ENCODE results near the gene CHSY1. TPM values are rescaled to one million over a fixed set of nuclear protein-coding genes. Genes with fewer than 3 reads are reported as not detected.

The CHSY1 gene
- total RNA-seq, 2 donors from 2014 or later: 45.5 to 54.1 TPM

DNA sequence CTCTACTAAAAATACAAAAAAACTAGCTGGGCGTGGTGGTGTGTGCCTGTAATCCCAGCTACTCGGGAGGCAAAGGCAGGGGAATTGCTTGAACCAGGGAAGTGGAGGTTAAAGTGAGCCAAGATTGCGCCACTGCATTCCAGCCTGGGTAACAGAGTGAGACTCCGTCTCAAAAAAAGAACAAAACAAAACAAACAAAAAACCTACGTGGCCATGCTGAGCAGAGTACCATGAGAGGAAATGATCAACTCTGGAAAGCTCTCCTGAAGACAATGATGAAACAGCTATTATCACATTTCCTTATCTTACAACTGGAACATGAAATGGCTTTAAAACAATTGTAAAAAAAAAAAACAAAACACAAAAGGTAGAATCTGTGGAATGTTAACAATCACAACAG is 75.2 kb downstream of the CHSY1 start:
- Mint-ChIP-seq H3K36me3 (peaks cover 28 to 40% of the 10 kb centered on the region in 2 donors), H3K9me3 (no peaks in the 10 kb centered on the region), H3K27ac (no peak overlapping the region)
- DNase-seq (ENCODE audit: low spot score in 2 of 2): no peak
- ATAC-seq: no peak

DNA sequence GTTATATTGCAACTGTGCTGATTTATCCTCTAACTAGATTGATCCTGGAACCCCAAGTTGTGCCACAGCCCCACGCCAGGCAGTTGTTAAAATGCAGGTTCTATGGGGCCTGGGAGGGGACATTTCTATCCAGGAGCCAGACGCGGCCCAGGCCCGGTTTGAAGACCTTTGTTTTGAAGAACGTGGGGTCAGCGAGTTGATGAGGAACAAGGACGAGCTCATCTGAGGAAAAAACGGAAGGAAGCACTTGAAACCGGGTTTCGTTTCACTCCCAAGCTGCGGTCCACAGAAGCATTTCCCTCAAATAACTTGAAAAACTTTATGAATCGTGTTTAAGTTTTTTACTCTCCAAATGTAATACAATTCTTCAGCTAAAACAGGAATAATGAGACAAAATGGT is 76.4 kb downstream of the CHSY1 start:
- Mint-ChIP-seq H3K27ac (peak overlapping the region in 1 of 2 donors; percentile 87), H3K9me3 (no peaks in the 10 kb centered on the region), H3K36me3 (peaks cover 25 to 30% of the 10 kb centered on the region in 2 donors)
- DNase-seq (ENCODE audit: low spot score in 2 of 2) (no peak), ATAC-seq (no peak)

DNA sequence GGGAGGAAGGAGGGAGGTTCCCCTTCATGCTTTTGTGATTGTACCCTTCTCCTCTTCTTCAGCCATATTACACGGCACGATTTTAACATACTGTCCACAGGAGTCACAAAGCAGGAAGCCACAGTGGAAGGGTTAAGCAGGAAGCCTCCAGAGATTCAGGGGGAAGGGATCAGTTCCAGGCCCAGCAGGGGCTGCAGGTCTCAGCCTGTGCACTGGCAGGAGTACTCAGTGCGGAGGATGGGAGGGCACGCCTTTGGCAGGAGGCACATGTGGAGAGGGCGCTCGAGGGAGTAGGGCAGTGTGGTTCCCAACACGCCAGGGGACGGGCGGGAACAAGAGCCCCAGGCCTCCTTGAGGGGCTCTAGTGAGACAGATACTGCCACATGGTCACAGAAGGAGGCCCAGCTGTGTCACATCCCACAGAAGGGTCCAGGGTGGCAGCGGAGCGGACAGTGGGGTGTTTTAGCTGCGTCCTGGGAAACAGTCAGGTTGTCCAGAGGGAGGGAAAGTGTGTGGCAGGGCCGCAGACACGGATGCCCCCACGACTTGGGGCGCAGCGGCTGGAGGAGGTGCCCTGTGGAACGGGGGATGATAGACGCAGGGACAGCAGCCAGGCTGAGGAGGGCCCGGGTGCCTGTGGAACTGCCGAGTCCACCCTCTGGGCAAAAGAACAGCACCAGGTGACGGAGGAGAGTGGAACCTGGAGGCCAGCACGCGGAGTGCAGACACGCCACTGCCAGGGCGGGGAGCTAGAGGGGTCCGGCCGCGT is 77.5 kb downstream of the CHSY1 start:
- Mint-ChIP-seq H3K9me3 (no peaks in the 10 kb centered on the region), H3K27ac (peak overlapping the region; percentile 18 to 93), H3K36me3 (peaks cover 25 to 30% of the 10 kb centered on the region in 2 donors)
- no peak for DNase-seq (ENCODE audit: low spot score in 2 of 2)
- ATAC-seq: no peak

DNA sequence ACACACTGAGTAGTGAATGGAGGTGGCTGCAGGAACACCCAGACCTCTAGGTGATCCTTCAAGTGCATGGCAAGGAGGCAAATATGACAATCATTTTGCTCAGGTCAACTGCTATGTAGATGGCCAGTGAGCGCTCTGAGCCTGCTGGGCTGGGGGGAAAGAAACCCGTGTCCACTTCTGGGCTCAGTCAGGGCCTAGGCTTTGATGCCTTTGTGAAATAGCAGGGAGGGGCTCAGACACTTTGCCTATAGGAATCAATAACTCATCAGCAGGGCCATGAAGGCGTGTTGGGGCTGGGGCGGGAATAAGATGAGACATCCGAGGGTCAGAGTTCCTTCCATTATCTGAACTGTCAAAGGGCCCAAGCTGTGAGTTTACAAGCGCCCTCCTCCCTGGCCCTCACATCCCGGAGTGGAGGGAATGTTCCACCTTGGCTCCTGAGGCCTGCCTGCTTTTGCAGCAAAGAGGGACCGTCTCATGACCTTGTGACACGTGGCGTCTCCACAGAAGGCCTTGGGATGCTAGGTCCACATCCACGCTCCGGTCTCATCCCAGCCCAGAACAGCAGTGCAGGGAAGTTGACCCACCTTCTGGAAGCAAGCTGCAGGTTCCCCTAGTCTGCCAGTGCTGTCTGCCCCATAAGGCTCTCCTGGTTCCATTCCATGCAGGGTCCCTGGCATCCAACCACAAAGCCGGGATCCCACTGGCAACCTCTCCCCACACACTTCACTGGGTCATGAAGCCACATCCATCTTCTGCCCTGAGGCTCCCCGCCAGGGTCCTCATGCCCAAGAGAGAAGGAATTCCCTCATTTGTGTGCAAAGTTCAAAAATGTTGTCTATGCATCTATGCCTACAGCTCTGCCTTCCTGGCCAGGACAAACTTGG is 78.4 kb downstream of the CHSY1 start:
- ATAC-seq: no peak
- H3K36me3 Mint-ChIP-seq: peaks cover 20 to 24% of the 10 kb centered on the region in 2 donors
- H3K27ac Mint-ChIP-seq: peak overlapping the region; percentile 18 to 93

DNA sequence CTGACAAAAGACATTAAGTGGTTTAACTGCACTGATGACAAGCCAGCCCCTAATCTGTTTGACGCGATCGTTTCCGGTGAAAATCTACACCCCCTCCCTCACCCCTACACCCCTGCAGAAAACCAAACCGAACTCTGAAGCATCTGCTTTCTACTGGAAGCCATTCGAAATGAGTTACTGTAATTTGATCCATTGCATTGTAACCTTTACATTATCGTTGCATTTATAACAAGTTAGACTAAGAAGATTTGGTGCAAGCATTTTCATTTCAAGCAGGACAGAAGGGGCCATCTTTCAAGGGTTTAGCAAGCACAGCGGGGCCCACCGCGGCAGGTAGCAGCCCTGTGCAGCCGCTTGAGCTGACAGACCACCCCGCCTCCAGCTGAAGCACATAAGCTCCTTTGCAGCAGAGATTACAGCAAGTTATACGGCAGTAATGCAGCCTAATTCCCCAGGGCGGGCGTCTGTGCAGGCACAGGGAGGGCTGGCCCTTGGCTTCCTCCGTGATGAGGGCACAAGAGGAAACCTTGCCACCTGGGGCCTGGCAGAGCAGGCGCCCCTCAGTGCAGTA is 79.3 kb downstream of the CHSY1 start:
- Mint-ChIP-seq H3K9me3 (no peaks in the 10 kb centered on the region), H3K27ac (peak overlapping the region in 1 of 2 donors; percentile 40), H3K36me3 (peaks cover 11 to 19% of the 10 kb centered on the region in 2 donors)
- DNase-seq (ENCODE audit: low spot score in 2 of 2) (no peak), ATAC-seq (no peak)

More for the DNA sequence above, 78.4 kb downstream of the CHSY1 start:
- no peaks in the 10 kb centered on the region for H3K9me3 Mint-ChIP-seq
- no peak for DNase-seq (ENCODE audit: low spot score in 2 of 2)

DNA sequence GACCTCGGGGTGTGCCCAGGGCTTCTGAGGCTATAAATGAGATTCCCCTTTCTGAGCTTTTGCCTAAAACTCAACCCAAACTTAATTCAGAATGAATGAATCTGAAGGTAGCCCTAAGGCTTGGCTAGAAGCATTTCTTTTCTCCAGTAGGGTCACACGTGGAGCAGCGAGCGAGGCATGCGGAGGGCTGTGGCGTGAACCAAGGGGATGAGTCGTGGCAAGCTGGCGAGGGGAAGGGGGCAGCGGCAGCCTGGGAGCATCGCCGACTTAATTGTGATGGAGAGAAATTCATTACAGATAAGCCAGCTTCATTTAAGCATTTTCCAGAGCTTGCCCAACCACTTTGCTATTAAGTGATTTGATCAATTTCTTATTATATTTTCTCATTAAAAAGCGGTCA is 79.9 kb downstream of the CHSY1 start:
- Mint-ChIP-seq H3K27ac (peak overlapping the region in 1 of 2 donors; percentile 92), H3K9me3 (peaks cover 3 to 4% of the 10 kb centered on the region in 2 donors), H3K36me3 (peaks cover 13 to 21% of the 10 kb centered on the region in 2 donors)
- DNase-seq (ENCODE audit: low spot score in 2 of 2) (no peak), ATAC-seq (no peak)

DNA sequence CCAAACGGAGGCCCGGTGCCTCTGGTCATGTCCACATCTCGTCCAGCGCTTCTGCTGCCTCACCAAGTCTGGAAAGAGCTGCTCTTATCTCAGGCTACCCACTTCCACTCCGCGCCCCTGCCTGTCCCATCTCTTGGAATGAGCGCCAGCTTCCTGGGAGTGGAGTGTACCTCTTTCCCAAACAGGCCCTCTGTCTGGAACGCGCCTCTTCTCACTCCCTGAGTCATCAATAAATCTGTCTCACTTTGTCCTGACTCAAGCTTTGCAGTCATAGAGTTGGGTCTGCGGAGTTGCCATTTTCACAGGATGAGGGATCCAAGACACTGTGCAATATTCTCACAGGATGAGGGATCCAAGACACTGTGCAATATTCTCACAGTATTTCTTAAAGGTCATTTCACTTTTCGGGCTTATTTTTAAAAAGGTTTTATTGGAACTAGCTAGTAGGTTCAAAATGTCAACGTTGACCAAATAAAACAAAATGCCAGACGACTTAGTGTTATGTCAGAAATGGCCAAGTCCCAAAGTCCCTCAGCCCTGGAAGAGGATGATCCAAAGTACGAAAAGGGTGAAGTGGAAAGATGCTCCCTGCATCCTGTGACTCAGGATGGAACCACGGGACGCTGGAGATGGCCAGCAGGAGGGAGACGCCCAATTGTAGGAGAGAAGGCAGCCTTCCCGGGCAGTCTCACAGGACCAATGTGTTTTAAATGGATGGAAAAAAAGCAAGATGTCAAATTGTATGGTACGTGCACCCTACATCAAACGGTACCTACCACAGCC is 81.1 kb downstream of the CHSY1 start:
- H3K27ac Mint-ChIP-seq: no peak overlapping the region
- DNase-seq (ENCODE audit: low spot score in 2 of 2): peak in 1 of 2 donors; percentile 33
- H3K9me3 Mint-ChIP-seq: peaks cover 3 to 15% of the 10 kb centered on the region in 2 donors
- peaks cover 25 to 29% of the 10 kb centered on the region in 2 donors for H3K36me3 Mint-ChIP-seq
- ATAC-seq: no peak

DNA sequence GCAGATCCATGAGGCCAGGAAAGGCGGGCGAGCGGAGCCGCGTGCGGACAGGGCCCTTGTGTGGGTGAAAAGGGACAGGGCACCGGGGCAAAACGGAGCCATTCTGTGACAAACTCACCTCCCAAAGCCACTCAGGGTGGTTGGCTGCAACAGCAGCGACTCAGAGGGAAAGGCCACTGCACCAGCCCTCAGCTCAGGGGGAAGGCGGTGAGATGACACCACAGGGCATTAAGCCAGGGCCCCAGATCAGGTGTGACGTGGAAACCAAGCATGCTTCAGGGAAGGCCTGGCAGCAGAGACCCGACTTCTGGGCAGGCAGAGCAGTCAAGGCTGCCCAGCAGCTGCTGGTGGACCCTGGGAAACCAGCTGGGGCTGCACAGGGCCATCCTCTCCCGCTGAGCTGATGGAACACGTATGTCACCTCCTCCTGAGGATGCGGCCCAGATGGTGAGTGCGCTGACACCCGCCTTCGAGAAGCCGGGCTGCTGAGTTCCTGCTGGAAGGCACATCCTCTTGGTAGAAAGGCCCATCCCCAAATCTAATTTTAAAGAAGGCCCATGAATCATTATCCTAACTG is 82.3 kb downstream of the CHSY1 start:
- DNase-seq (ENCODE audit: low spot score in 2 of 2) (peak in 1 of 2 donors; percentile 53), ATAC-seq (no peak)
- H3K36me3 Mint-ChIP-seq: peaks cover 30 to 40% of the 10 kb centered on the region in 2 donors
- peak overlapping the region; percentile 86 to 98 for H3K27ac Mint-ChIP-seq
- peaks cover 8 to 18% of the 10 kb centered on the region in 2 donors for H3K9me3 Mint-ChIP-seq

DNA sequence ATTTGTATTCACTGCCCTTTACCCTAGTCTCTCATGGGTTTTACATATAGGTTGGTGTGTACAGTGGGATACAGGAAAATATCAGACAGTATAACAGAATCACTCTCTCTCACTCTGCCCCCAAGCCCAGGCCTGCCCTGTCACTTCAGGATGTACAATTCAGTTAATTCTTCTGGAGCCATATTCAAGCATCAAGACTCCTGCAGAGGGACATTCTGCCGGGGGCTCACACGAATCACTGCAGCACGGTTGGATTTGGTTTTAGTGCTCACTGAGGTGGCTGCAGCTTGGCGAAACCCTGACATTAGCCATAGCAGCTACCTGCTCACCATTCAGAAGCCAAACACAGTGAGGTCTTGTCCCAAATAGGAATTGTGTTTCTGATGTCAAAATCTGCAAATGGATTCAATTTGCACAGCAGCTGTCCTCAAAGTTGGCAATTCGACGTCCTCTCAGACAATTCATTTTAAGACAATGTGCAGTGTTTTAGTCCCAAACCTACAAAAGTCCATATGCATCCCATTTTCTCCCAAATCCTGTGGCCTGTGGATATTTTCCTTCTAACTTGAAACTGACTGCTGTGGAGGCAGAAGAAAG is 82.9 kb downstream of the CHSY1 start:
- peaks cover 14 to 24% of the 10 kb centered on the region in 2 donors for H3K9me3 Mint-ChIP-seq
- H3K27ac Mint-ChIP-seq: peak overlapping the region; percentile 86 to 98
- ATAC-seq: no peak
- DNase-seq (ENCODE audit: low spot score in 2 of 2): no peak
- peaks cover 30 to 40% of the 10 kb centered on the region in 2 donors for H3K36me3 Mint-ChIP-seq

DNA sequence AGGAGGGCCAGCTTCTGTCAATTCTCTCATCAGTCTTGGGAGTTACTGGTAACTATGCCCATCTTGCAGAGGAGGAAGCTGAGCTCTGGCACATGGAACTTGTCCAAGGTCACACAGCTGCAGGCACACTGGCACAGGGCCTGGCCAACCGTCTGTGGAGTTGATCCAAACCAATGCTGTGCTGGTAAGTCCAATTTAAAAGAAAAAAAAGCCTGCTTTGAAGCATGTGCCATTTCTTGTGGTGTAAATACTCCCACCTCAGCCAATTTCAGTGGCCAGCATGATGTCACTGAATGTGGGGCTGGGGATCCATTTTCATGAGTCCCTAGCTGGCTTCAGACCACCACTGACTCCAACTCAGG is 83.4 kb downstream of the CHSY1 start:
- Mint-ChIP-seq H3K9me3 (peaks cover 17 to 29% of the 10 kb centered on the region in 2 donors), H3K36me3 (peaks cover 30 to 45% of the 10 kb centered on the region in 2 donors), H3K27ac (peak overlapping the region; percentile 86 to 98)
- ATAC-seq: peak; percentile 13 to 28
- DNase-seq (ENCODE audit: low spot score in 2 of 2): no peak

DNA sequence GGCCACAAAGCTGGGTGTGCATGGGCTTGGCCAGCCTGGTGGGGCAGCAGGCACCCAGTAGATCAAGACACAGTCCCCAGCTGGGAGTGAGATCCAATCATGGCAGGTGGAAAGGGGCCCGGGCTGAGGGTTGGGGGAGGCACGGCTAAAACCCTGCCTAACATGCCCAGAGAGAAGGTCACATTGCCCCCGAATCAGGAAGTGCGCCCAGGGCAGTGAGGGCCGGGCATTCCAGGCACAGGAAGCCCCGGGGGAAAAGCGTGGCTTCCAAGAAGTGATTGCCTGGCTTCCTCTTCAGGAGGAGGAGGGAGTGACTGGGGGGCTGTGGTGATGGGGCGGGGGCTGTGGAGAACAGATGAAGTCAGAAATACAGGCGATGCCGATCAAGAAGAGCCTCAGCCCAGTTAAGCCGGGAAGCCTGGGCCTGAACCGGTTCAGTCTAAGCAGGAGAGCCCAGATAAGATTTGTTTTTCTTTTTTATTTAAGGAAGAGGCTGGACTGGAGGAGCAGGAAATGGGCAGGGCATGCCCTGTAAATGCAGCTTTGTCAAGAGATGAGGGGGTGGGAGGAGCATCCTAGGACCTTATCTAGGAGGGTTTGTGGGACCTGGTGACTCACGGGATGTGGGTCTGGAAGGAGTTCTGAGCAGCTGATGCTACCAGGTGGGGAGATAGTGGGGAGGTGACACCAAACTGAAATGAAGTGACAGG is 83.9 kb downstream of the CHSY1 start:
- peak; percentile 71 to 84 for DNase-seq (ENCODE audit: low spot score in 2 of 2)
- peak; percentile 95 to 98 for ATAC-seq
- Mint-ChIP-seq H3K9me3 (peaks cover 18 to 31% of the 10 kb centered on the region in 2 donors), H3K36me3 (peaks cover 30 to 48% of the 10 kb centered on the region in 2 donors), H3K27ac (peak overlapping the region; percentile 96 to 98)

DNA sequence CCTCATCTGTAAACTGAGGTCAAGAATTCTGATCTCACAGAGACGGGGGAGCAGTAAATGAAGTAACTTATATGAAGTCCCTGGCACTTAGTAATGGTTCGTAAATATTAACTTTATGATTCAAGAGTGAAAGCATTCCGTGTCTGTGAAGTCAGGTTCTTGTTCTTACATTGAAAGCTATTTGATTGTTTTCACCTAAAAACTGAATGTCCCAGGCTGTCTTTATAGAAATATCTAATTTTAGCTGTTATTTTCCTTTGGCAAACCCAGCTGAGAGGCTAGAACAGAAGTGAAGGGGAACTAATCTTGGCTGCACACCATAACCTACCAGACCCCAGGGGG is 84.5 kb downstream of the CHSY1 start:
- ATAC-seq (no peak), DNase-seq (ENCODE audit: low spot score in 2 of 2) (peak in 1 of 2 donors; percentile 1)
- Mint-ChIP-seq H3K36me3 (peaks cover 30 to 49% of the 10 kb centered on the region in 2 donors), H3K27ac (peak overlapping the region; percentile 96 to 98), H3K9me3 (peaks cover 18 to 31% of the 10 kb centered on the region in 2 donors)

DNA sequence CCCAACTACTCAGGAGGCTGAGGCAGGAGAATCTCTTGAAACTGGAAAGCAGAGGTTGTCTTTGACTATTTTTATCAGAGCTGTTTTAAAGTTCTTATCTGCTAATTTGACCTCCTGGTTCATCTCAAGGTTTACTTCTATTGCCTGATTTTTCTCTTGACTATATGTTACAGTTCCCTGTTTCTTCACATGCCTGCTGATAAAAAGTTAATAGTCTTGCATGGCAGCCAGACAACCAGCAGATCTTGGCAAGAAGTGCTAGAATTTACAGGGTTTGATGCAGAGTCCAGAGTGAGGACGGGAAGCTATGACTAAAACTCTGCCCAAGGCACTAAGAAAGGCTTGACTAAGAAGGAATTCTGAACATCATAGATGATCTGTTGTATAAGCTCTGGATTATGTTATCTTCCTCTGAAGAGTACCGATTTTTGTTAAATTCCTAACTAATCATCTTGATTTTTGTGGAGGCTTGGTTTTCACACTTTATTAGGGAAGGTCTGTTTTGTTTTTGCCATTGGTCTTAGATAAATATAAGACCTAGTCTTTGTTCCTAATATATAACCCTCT is 85.9 kb downstream of the CHSY1 start:
- peaks cover 30 to 57% of the 10 kb centered on the region in 2 donors for H3K36me3 Mint-ChIP-seq
- peaks cover 18 to 38% of the 10 kb centered on the region in 2 donors for H3K9me3 Mint-ChIP-seq
- no peak overlapping the region for H3K27ac Mint-ChIP-seq
- ATAC-seq: no peak
- DNase-seq (ENCODE audit: low spot score in 2 of 2): no peak

DNA sequence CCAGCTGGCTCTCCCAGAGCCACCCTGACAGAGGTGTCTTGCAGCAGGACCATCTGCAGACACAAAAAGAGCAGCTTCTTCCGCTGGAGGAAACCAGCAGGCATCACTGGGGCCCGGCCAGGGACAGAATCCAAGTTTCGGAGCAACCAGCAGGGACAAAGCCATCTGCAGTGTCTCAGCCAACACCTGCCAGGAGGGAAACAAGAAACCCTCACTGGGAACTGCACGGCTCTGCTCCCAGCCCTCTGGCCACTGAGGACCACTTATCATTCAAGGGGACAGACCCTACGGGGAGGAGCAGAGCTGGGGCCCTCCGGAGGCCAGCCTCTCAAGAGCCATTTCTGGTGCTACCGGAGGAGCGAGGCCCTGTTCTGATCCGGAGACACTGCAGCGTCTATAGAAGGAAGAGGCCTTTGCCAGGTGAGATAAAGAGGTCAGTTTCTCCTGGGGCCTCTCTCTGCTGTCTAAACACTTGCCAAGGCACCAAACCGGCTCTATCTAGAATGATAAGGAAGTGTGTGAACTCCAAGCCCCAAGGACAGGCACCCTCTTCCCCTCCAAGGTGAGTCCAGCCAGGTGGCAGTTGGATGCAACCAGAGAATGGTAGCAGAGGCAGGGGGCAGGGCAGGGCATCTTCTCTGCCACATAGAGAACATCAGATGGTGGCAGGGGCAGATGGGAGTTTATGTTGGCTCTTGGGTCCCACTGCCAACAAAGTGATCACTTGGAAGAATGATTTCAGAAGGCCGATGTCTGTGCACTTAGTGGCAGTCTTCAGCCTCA is 89.0 kb downstream of the CHSY1 start:
- H3K9me3 Mint-ChIP-seq: peaks cover 18 to 38% of the 10 kb centered on the region in 2 donors
- peak overlapping the region in 1 of 2 donors; percentile 36 for H3K27ac Mint-ChIP-seq

More for the DNA sequence above, 89.0 kb downstream of the CHSY1 start:
- peaks cover 30 to 65% of the 10 kb centered on the region in 2 donors for H3K36me3 Mint-ChIP-seq
- ATAC-seq (no peak), DNase-seq (ENCODE audit: low spot score in 2 of 2) (no peak)

Data from activated naive CD4-positive, alpha-beta T cell treated with anti-CD3 and anti-CD28 coated beads, Interleukin-2, amount 50 U/mL, for 72 hours (primary cell).